Endodermal cell (in vitro differentiated cells): ENCODE data around the gene F3. TPM values are rescaled to one million over a fixed set of nuclear protein-coding genes. Genes with fewer than 3 reads are reported as not detected.

ENCODE experiments used
- DNase-seq: peaks from one replicate; pipeline ENCODE4 v3.0.0-alpha.2; 2017
- H3K27ac ChIP-seq: 2 replicates; pipeline ENCODE4 v1.5.1; 2013; ENCODE audit warnings: mild to moderate bottlenecking, low read depth, low read length, moderate library complexity
- H3K27me3 ChIP-seq: 2 replicates; pipeline ENCODE4 v1.6.1; 2013; ENCODE audit warnings: mild to moderate bottlenecking, low read length, moderate library complexity; ENCODE audit not compliant: insufficient read depth, control insufficient read depth, poor library complexity, severe bottlenecking
- H3K36me3 ChIP-seq: 2 replicates; pipeline ENCODE4 v1.7.0; 2013; ENCODE audit warnings: mild to moderate bottlenecking, low read length, moderate library complexity; ENCODE audit not compliant: control insufficient read depth, insufficient read depth
- H3K4me1 ChIP-seq: one replicate; pipeline ENCODE4 v1.7.0; 2013; ENCODE audit warnings: low read length; ENCODE audit not compliant: control insufficient read depth, insufficient read depth
- H3K4me3 ChIP-seq: 2 replicates; pipeline ENCODE4 v1.5.1; 2013; ENCODE audit warnings: mild to moderate bottlenecking, low read length, moderate library complexity
- H3K9ac ChIP-seq: 2 replicates; pipeline ENCODE4 v1.6.1; 2013; ENCODE audit warnings: mild to moderate bottlenecking, low read length, moderate library complexity; ENCODE audit not compliant: poor library complexity, severe bottlenecking; ENCODE audit errors: extremely low read depth
- H3K9me3 ChIP-seq: 2 replicates; pipeline ENCODE4 v1.6.1; 2013; ENCODE audit warnings: mild to moderate bottlenecking, low read length, moderate library complexity; ENCODE audit not compliant: control insufficient read depth
- H3K27ac Mint-ChIP-seq: 2 replicates; pipeline ENCODE4 v1.8.0; 2020; ENCODE audit warnings: mixed read lengths
- H3K27me3 Mint-ChIP-seq: 2 replicates; pipeline ENCODE4 v1.8.0; 2021; ENCODE audit warnings: mild to moderate bottlenecking, mixed read lengths; ENCODE audit not compliant: insufficient read depth
- H3K36me3 Mint-ChIP-seq: 2 replicates; pipeline ENCODE4 v1.8.0; 2020; ENCODE audit warnings: low read depth, mixed read lengths
- H3K4me1 Mint-ChIP-seq: 2 replicates; pipeline ENCODE4 v1.8.0; 2020; ENCODE audit warnings: mixed read lengths
- H3K4me3 Mint-ChIP-seq: 2 replicates; pipeline ENCODE4 v1.8.0; 2020; ENCODE audit warnings: mild to moderate bottlenecking, moderate library complexity, mixed read lengths
- H3K9me3 Mint-ChIP-seq: 2 replicates; pipeline ENCODE4 v1.8.0; 2020; ENCODE audit warnings: mild to moderate bottlenecking, mixed read lengths
- CTCF ChIP-seq: fragments of 200-600 bp; sonication (generic); conservative IDR thresholded peaks from 2 replicates; pipeline ENCODE4 v1.5.0; 2021; ENCODE audit warnings: antibody characterized with exemption, mild to moderate bottlenecking
- WGBS, 2 experiments: methylation state at CpG; one replicate each; pipeline versions ENCODE4 v1.1.5 to v1.1.7; 2013; ENCODE audit warnings: missing lambda C conversion rate in 2 of 2, mixed read lengths in 1 of 2; ENCODE audit not compliant: insufficient coverage in 1 of 2, insufficient read length in 1 of 2; 5-methylcytosine and 5-hydroxymethylcytosine counted together
- total RNA-seq, 2 donors: library from RNA; stranded (reverse); fragmentation: NEBNext Ultra II Directional in 1 of 2; extraction: Animal tissue kit (Norgen Biotek cat#: 25700) in 1 of 2; gene quantifications; 2 replicates in 1 of 2; 3 replicates in 1 of 2; pipeline ENCODE4 v1.2.1, GENCODE V29; 2021

F3 gene
- total RNA-seq, 2 donors from 2014 or later: 27.6 to 38.1 TPM

- Mint-ChIP-seq H3K4me3 (no peak overlapping the region), H3K9me3 (no peaks in the 10 kb centered on the region), H3K27me3 (no peaks in the 10 kb centered on the region), H3K27ac (no peak overlapping the region), H3K4me1 (peaks cover 11% of the 10 kb centered on the region), H3K36me3 (peaks cover 52% of the 10 kb centered on the region)
- no peak for DNase-seq
- Histone ChIP-seq H3K27ac (no peak overlapping the region), H3K36me3 (peaks cover 58% of the 10 kb centered on the region), H3K27me3 (no peaks in the 10 kb centered on the region), H3K9ac (no peak overlapping the region), H3K4me1 (no peaks in the 10 kb centered on the region), H3K4me3 (no peak overlapping the region), H3K9me3 (no peaks in the 10 kb centered on the region)
- WGBS, 2 experiments: 94% methylated on average over 3 to 4 of the region's 4 CpGs
- no peak for TF ChIP-seq CTCF
Observed at GRCh38 chr1:94530373-94530878, 11.1 kb downstream of the F3 start.

- 60 to 95% methylated on average over 1 to 2 of the region's 2 CpGs for WGBS, 2 experiments
Observed at GRCh38 chr1:94529416-94529815, 12.1 kb downstream of the F3 start.

GRCh38 chr1:94528826-94529225 is 12.7 kb downstream of the F3 start:
- peaks cover 14% of the 10 kb centered on the region for H3K4me1 Mint-ChIP-seq
- Histone ChIP-seq H3K9ac (no peak overlapping the region), H3K27me3 (no peaks in the 10 kb centered on the region), H3K4me3 (no peak overlapping the region), H3K4me1 (no peaks in the 10 kb centered on the region), H3K27ac (no peak overlapping the region), H3K36me3 (peaks cover 45% of the 10 kb centered on the region), H3K9me3 (no peaks in the 10 kb centered on the region)
- H3K36me3 Mint-ChIP-seq: peaks cover 38% of the 10 kb centered on the region
- WGBS, 2 experiments: 92% methylated on average over 2 to 5 of the region's 5 CpGs
- no peaks in the 10 kb centered on the region for H3K27me3 Mint-ChIP-seq
- TF ChIP-seq CTCF: no peak
- H3K4me3 Mint-ChIP-seq: no peak overlapping the region
- DNase-seq: no peak
- no peak overlapping the region for H3K27ac Mint-ChIP-seq
- H3K9me3 Mint-ChIP-seq: no peaks in the 10 kb centered on the region

More at GRCh38 chr1:94529416-94529815, 12.1 kb downstream of the F3 start:
- Mint-ChIP-seq H3K4me1 (peaks cover 14% of the 10 kb centered on the region), H3K27ac (no peak overlapping the region), H3K36me3 (peaks cover 42% of the 10 kb centered on the region), H3K27me3 (no peaks in the 10 kb centered on the region), H3K4me3 (no peak overlapping the region), H3K9me3 (no peaks in the 10 kb centered on the region)
- DNase-seq: no peak
- Histone ChIP-seq H3K27me3 (no peaks in the 10 kb centered on the region), H3K9ac (no peak overlapping the region), H3K36me3 (peaks cover 49% of the 10 kb centered on the region), H3K9me3 (no peaks in the 10 kb centered on the region), H3K27ac (no peak overlapping the region), H3K4me1 (no peaks in the 10 kb centered on the region), H3K4me3 (no peak overlapping the region)
- no peak for TF ChIP-seq CTCF
